Nephron progenitor cell (in vitro differentiated cells): Measurements from ENCODE around the gene ALK.
"Not testable (repeated sequence)": the region's sequence is repeated elsewhere in the genome, so short reads cannot be mapped to it uniquely, and the experiment has no call there.

Experiments used
- DNase-seq: peaks from one replicate; pipeline ENCODE4 v3.0.0; 2021
- H3K27ac Mint-ChIP-seq: 2 replicates; pipeline ENCODE4 v1.8.0; 2021; ENCODE audit warnings: mild to moderate bottlenecking, moderate library complexity, mixed read lengths
- H3K27me3 Mint-ChIP-seq: 2 replicates; pipeline ENCODE4 v1.8.0; 2021; ENCODE audit warnings: mild to moderate bottlenecking, low read depth, mixed read lengths; ENCODE audit not compliant: poor library complexity
- H3K36me3 Mint-ChIP-seq: 2 replicates; pipeline ENCODE4 v1.8.0; 2021; ENCODE audit warnings: low read depth, mixed read lengths
- H3K4me1 Mint-ChIP-seq: 2 replicates; pipeline ENCODE4 v1.8.0; 2021; ENCODE audit warnings: mixed read lengths
- H3K4me3 Mint-ChIP-seq: 2 replicates; pipeline ENCODE4 v1.8.0; 2021; ENCODE audit warnings: mild to moderate bottlenecking, moderate library complexity, mixed read lengths
- H3K9me3 Mint-ChIP-seq: 2 replicates; pipeline ENCODE4 v1.8.0; 2021; ENCODE audit warnings: mild to moderate bottlenecking, moderate library complexity, mixed read lengths
- TF ChIP-seq, protein P1 (sequence below): fragments of 200-600 bp; sonication (generic); IDR thresholded peaks from 2 replicates; pipeline ENCODE4 v1.5.0; 2021; ENCODE audit warnings: antibody characterized with exemption

ALK gene

DNA sequence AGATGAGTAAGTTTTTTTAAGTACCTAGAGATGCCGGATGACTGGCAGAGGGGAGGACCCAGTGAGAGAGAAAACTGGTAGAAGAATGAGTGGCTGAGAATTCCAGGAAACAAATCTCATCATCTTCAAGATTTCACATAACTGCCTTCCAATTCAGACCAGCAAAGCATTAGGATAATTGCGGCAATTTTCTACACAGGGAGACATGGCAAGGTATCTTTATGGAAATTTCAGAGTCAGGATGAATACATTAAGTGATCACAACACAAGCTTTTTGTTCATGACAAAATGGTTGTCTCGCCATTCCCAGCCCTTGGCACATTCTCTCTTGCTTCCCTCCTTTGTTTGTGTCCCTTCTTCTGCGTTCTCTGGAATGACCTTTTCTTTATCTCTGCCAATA lies 82.1 kb downstream of the ALK start:
- Mint-ChIP-seq H3K9me3 (peaks cover 26% of the 10 kb centered on the region), H3K27me3 (peaks cover 24% of the 10 kb centered on the region), H3K27ac (no peak overlapping the region), H3K36me3 (no peaks in the 10 kb centered on the region), H3K4me3 (no peak overlapping the region), H3K4me1 (peaks cover 5% of the 10 kb centered on the region)
- DNase-seq = no peak
- TF ChIP-seq, protein P1, sequence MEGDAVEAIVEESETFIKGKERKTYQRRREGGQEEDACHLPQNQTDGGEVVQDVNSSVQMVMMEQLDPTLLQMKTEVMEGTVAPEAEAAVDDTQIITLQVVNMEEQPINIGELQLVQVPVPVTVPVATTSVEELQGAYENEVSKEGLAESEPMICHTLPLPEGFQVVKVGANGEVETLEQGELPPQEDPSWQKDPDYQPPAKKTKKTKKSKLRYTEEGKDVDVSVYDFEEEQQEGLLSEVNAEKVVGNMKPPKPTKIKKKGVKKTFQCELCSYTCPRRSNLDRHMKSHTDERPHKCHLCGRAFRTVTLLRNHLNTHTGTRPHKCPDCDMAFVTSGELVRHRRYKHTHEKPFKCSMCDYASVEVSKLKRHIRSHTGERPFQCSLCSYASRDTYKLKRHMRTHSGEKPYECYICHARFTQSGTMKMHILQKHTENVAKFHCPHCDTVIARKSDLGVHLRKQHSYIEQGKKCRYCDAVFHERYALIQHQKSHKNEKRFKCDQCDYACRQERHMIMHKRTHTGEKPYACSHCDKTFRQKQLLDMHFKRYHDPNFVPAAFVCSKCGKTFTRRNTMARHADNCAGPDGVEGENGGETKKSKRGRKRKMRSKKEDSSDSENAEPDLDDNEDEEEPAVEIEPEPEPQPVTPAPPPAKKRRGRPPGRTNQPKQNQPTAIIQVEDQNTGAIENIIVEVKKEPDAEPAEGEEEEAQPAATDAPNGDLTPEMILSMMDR = no peak

DNA sequence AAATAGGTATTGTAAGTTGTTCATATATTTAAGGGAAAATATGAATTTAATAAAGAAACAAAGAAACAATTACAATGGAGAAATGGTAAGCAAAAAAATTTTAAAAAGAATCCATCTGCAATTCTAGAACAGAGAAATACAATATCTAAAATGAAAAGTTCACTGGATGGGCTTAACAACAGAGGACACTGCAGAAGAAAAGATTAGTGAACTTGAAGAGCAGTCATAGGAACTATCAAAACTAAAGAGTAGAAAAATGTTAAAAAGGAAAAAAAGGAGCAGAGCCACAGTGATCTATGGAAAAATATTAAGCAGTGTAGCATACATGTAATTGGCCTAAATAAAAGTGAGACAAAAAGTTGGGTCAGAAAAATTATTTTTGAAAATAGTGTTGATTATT lies 83.5 kb downstream of the ALK start:
- no peak overlapping the region for H3K27ac Mint-ChIP-seq
- TF ChIP-seq, protein P1 = no peak
- H3K9me3 Mint-ChIP-seq = peaks cover 26% of the 10 kb centered on the region
- H3K27me3 Mint-ChIP-seq = peaks cover 26% of the 10 kb centered on the region
- no peak overlapping the region for H3K4me3 Mint-ChIP-seq
- no peaks in the 10 kb centered on the region for H3K36me3 Mint-ChIP-seq
- H3K4me1 Mint-ChIP-seq = peaks cover 6% of the 10 kb centered on the region
- no peak for DNase-seq

DNA sequence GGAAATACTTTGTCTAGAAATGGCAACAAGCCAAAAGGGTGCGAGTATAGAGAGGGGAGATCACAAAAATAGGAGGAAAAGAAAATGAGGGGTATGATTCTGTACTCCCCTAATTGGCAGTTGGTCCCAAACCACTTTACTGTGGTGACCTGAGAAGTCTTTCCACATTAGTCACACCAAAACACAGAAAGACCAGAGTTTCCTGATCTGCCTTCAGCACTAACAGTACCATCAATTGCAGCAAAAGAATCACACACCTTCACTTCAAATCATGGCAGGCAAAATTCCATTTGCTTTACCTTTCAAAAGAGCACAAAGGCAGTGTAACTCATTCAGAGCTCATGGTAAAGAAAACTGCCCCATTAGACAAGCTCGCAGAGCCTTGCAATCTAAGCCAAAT lies 86.8 kb downstream of the ALK start:
- peaks cover 6% of the 10 kb centered on the region for H3K4me1 Mint-ChIP-seq
- H3K4me3 Mint-ChIP-seq = no peak overlapping the region
- no peak overlapping the region for H3K27ac Mint-ChIP-seq
- H3K9me3 Mint-ChIP-seq = peaks cover 26% of the 10 kb centered on the region
- no peak for DNase-seq
- H3K27me3 Mint-ChIP-seq = peaks cover 30% of the 10 kb centered on the region
- no peaks in the 10 kb centered on the region for H3K36me3 Mint-ChIP-seq
- TF ChIP-seq, protein P1 = no peak

DNA sequence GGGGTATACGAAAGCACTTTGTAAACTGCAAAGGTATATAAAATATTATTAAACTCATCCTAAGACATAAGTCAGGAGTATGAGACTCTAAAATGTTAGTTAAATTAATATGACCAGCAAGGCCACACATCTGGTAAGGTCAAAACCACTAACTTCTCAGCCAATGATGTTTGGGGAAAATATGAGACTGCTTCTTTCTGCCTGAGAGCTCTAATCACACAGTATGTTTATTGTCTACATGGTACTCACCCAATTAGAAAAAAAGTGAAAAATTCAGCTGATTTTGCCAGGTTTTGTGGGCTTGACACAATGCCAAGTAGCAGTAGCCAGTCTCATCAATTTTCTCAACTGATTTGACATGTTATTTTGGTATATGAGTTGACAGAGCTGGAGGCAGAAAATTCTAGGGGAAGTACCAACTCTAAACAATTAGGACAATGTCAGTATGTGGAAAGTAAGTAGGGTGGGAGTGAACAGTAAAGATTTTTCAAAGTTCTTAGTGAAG lies 87.3 kb downstream of the ALK start:
- no peak for DNase-seq
- Mint-ChIP-seq H3K4me1 (peaks cover 6% of the 10 kb centered on the region), H3K27me3 (peaks cover 29% of the 10 kb centered on the region), H3K36me3 (no peaks in the 10 kb centered on the region), H3K9me3 (peaks cover 26% of the 10 kb centered on the region), H3K4me3 (no peak overlapping the region), H3K27ac (no peak overlapping the region)
- TF ChIP-seq, protein P1 = no peak

DNA sequence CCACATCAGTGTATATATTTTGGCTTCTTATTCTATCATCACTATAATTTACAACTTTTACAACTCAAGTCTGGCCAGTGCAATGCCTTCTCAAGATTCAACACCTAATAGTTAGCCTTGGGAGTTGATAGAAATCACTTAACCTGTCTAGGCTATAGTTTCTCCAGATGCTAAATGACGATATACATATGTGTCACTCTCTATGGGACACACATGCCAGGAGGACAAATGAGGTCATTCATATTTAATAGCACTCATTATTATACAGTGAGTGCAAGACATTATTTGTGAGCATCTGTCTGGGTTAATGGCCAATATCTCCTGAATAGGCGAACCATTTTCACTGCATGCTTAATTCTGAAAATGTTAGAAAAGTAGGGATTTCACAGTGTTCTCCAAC lies 89.8 kb downstream of the ALK start:
- Mint-ChIP-seq H3K4me3 (no peak overlapping the region), H3K36me3 (no peaks in the 10 kb centered on the region), H3K4me1 (peaks cover 6% of the 10 kb centered on the region), H3K27me3 (peaks cover 37% of the 10 kb centered on the region), H3K27ac (no peak overlapping the region), H3K9me3 (peaks cover 18% of the 10 kb centered on the region)
- DNase-seq = no peak
- TF ChIP-seq, protein P1 = no peak

DNA sequence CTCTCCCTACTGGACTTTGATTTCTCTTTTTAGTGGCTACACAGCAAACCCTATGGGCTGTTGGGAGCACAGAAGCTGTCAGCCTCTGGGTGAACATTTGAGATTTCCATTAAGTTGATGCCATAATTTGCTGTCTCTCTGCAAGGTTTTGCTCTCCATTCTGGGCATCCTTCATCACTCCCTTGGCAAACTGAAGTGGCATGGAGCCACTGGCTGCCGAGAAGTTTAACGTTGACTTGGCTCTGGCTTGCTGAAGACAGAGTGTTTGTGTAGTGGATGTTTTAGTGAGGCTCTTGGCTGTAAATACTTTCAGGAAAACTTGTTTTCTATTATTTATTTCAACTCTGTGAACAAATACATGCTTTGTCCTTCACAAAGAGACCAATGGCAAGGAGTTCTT lies 91.5 kb downstream of the ALK start:
- Mint-ChIP-seq H3K4me3 (no peak overlapping the region), H3K27me3 (peaks cover 38% of the 10 kb centered on the region), H3K9me3 (peaks cover 18% of the 10 kb centered on the region), H3K36me3 (no peaks in the 10 kb centered on the region), H3K27ac (no peak overlapping the region), H3K4me1 (peaks cover 6% of the 10 kb centered on the region)
- no peak for DNase-seq
- TF ChIP-seq, protein P1 = no peak

DNA sequence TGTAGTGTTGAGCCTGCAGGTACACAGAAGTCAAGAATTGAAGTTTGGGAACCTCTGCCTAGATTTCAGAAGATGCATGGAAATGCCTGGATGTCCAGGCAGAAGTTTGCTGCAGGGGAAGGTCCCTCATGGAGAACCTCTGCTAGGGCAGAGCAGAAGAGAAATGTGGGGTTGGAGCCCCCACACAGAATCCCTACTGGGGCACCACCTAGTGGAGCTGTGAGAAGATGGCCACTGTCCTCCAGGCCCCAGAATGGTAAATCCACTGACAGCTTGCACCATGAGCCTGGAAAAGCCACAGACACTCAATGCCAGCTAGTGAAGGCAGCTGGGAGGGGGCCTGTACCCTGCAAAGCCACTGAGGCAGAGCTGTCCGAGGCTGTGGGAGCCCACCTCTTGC lies 97.2 kb downstream of the ALK start:
- peaks cover 11% of the 10 kb centered on the region for H3K27me3 Mint-ChIP-seq
- not testable (repeated sequence) for H3K4me3 Mint-ChIP-seq, DNase-seq, H3K36me3 Mint-ChIP-seq, H3K27ac Mint-ChIP-seq
- peaks cover 13% of the 10 kb centered on the region for H3K4me1 Mint-ChIP-seq
- peaks cover 44% of the 10 kb centered on the region for H3K9me3 Mint-ChIP-seq
